Measurements from ENCODE around the gene ROR2.
"Not testable (repeated sequence)": the region's sequence is repeated elsewhere in the genome, so short reads cannot be mapped to it uniquely, and the experiment has no call there.

The ROR2 gene

DNA sequence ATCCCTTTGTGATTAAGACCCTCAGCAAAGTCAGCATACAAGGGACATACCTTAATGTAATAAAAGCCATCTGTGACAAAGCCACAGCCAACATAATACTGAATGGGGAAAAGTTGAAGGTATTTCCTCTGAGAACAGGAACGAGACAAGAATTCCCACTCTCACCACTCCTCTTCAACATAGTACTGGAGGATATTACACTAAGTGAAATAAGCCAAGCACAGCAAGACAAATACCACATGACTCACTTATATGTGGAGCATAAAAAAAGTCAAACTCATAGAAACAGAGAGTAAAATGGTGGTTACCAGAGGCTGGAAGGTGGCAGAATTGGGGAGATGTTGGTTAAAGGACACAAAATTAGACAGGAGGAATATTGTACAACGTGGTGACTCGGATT is 408.3 kb downstream of the ROR2 start:
- Mint-ChIP-seq H3K4me3 (no peak overlapping the region), H3K27me3 (ENCODE audit: low read depth) (peaks cover 22% of the 10 kb centered on the region), H3K36me3 (ENCODE audit: low read depth) (peaks cover 6% of the 10 kb centered on the region), H3K4me1 (ENCODE audit: low read depth) (peaks cover 11% of the 10 kb centered on the region), H3K9me3 (no peaks in the 10 kb centered on the region), H3K27ac (no peak overlapping the region)

DNA sequence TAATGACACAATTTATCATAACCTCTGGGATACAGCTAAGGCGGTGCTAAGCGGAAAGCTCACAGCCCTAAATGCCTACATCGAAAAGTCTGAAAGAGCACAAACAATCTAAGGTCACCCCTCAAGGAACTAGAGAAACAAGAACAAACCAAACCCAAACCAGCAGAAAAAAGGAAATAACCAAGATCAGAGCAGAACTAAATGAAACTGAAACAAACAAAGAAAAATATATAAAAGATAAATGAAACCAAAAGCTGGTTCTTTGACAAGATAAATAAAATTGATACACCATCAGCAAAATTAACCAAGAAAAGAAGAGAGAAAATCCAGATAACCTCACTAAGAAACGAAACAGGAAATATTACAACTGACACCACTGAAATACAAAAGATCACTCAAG is 409.5 kb downstream of the ROR2 start:
- H3K27me3 Mint-ChIP-seq (ENCODE audit: low read depth) = peaks cover 22% of the 10 kb centered on the region
- H3K4me1 Mint-ChIP-seq (ENCODE audit: low read depth) = peaks cover 11% of the 10 kb centered on the region
- H3K27ac Mint-ChIP-seq = peak overlapping the region; percentile 15
- peak overlapping the region; percentile 33 for H3K4me3 Mint-ChIP-seq
- H3K36me3 Mint-ChIP-seq (ENCODE audit: low read depth); H3K9me3 Mint-ChIP-seq: not testable (repeated sequence)

DNA sequence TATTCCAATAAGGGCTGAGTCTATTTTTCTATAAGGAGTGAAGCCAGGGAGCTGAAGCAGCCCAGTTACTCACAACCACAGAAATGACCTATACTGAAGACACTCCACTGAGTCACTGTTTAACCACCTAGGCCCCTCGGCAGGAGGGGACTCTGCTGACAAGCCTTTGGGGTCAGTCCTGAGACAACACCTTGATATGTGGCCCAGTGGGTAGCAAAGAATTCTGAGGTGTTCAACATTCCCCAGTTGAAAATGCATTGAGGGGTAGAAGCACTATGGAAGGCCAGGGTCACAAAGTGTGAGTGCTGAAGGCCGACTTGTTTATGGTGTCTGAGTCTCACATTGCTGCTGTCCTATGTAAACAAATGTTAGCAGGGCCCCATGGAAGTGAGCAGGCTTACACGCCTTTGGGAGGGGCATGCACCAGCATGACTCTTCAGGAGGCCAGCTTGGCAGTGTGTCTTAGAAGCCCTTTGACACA is 413.8 kb downstream of the ROR2 start:
- H3K36me3 Mint-ChIP-seq (ENCODE audit: low read depth) = peaks cover 6% of the 10 kb centered on the region
- H3K4me3 Mint-ChIP-seq = no peak overlapping the region
- H3K9me3 Mint-ChIP-seq = no peaks in the 10 kb centered on the region
- H3K4me1 Mint-ChIP-seq (ENCODE audit: low read depth) = peaks cover 11% of the 10 kb centered on the region
- H3K27me3 Mint-ChIP-seq (ENCODE audit: low read depth) = peaks cover 23% of the 10 kb centered on the region
- no peak overlapping the region for H3K27ac Mint-ChIP-seq

DNA sequence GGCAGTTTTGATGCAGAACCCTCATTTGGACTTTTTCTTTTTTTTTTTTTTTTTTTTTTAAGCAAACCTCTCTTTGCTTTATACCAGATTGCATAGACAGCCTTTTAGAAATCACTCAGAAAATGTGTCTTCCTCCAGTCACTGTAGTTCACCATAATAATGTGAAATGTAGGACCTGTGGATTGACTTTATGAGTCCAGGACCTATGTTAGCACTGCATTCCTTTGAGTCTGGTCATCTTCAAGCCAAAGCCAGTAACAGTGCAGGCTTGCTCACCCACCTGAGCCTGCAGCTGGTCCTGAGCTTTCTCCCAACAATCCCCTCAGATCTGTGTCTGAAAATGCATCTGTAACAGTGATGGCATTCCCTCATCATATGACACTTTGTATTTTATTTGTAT is 415.7 kb downstream of the ROR2 start:
- H3K9me3 Mint-ChIP-seq = no peaks in the 10 kb centered on the region
- peaks cover 24% of the 10 kb centered on the region for H3K27me3 Mint-ChIP-seq (ENCODE audit: low read depth)
- H3K4me1 Mint-ChIP-seq (ENCODE audit: low read depth) = no peaks in the 10 kb centered on the region
- no peak overlapping the region for H3K27ac Mint-ChIP-seq
- H3K4me3 Mint-ChIP-seq = no peak overlapping the region
- peaks cover 2% of the 10 kb centered on the region for H3K36me3 Mint-ChIP-seq (ENCODE audit: low read depth)

DNA sequence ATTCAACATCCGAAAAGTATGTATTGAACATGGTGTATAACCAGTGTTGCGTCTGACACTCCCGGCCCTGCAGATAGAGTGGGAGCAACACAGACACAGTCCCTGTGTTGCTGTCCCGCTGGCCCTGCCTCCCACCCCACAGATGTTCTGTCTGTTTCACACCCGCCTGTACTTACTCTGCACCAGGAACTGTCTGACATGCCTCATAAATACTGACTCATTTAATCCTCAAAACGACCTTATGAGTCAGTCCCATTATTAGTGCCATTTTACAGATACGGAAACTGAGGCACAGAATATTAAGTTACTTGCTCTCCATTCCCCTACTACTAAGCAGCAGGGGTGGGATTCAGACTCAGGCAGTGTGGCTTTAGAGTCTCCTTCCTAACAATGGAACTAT is 416.6 kb downstream of the ROR2 start:
- Mint-ChIP-seq H3K27ac (no peak overlapping the region), H3K36me3 (ENCODE audit: low read depth) (no peaks in the 10 kb centered on the region), H3K27me3 (ENCODE audit: low read depth) (peaks cover 27% of the 10 kb centered on the region), H3K4me3 (no peak overlapping the region), H3K9me3 (no peaks in the 10 kb centered on the region), H3K4me1 (ENCODE audit: low read depth) (no peaks in the 10 kb centered on the region)

DNA sequence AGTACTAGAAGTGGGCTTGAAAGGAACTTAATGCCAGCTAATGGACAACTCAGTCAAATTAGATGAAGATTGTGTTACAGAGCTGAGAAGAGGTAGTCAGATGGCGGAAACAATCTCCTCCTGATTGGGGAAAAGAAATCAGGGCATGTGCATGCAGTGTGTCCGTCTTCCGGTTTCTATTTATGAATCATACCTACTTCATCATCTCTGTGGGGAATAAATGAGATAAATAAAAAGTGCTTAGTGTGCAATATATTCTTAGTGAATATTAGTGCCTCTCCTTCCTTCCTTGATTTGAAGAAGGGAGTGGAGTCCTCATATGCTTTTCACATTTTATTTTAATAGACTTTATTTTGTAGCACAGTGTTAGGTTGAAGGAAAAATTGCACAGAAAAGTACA is 417.7 kb downstream of the ROR2 start:
- Mint-ChIP-seq H3K36me3 (ENCODE audit: low read depth) (no peaks in the 10 kb centered on the region), H3K27me3 (ENCODE audit: low read depth) (peaks cover 33% of the 10 kb centered on the region), H3K4me3 (no peak overlapping the region), H3K9me3 (no peaks in the 10 kb centered on the region), H3K4me1 (ENCODE audit: low read depth) (no peaks in the 10 kb centered on the region), H3K27ac (no peak overlapping the region)

DNA sequence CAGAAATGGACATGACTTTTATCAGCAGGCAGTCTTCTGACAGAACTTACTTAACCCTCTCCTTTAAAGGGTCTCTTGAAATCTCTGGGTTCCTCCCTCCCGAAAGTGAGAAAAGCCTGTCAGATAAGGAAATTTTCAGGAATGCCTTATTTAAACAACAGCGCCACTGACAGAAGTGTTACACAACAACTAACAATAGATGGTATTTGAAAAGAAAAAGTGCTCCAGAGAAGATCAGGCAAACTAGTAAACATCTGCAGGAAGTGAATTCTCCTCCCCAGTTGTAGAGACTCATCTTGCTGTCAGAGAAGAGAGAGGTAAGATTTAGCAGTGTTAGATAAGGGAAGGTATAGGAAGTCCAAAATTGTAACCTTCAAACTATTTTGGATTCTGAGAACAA is 419.2 kb downstream of the ROR2 start:
- Mint-ChIP-seq H3K4me1 (ENCODE audit: low read depth) (no peaks in the 10 kb centered on the region), H3K27me3 (ENCODE audit: low read depth) (peaks cover 35% of the 10 kb centered on the region), H3K36me3 (ENCODE audit: low read depth) (no peaks in the 10 kb centered on the region), H3K4me3 (no peak overlapping the region), H3K9me3 (no peaks in the 10 kb centered on the region), H3K27ac (no peak overlapping the region)

DNA sequence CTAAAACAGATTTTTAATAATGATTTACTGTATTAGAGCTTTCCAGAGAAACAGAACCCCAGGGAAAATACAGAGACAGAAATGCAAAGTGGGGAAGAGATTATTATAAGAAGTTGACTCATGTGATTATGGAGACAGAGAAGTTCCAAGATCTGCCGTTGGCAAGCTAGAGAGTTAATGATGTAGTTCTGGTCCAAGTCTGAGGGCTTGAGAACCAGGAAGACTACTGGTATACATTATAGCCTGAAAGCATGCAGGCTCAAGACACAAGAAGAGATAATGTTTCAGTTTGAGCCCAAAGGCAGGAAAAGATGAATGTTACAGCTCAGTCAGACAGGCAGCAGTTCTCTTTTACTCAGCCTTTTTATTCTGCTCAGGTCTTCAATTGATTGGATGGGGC is 427.5 kb downstream of the ROR2 start:
- Mint-ChIP-seq H3K36me3 (ENCODE audit: low read depth) (no peaks in the 10 kb centered on the region), H3K27ac (no peak overlapping the region), H3K4me3 (no peak overlapping the region), H3K9me3 (no peaks in the 10 kb centered on the region), H3K27me3 (ENCODE audit: low read depth) (peaks cover 44% of the 10 kb centered on the region), H3K4me1 (ENCODE audit: low read depth) (no peaks in the 10 kb centered on the region)

DNA sequence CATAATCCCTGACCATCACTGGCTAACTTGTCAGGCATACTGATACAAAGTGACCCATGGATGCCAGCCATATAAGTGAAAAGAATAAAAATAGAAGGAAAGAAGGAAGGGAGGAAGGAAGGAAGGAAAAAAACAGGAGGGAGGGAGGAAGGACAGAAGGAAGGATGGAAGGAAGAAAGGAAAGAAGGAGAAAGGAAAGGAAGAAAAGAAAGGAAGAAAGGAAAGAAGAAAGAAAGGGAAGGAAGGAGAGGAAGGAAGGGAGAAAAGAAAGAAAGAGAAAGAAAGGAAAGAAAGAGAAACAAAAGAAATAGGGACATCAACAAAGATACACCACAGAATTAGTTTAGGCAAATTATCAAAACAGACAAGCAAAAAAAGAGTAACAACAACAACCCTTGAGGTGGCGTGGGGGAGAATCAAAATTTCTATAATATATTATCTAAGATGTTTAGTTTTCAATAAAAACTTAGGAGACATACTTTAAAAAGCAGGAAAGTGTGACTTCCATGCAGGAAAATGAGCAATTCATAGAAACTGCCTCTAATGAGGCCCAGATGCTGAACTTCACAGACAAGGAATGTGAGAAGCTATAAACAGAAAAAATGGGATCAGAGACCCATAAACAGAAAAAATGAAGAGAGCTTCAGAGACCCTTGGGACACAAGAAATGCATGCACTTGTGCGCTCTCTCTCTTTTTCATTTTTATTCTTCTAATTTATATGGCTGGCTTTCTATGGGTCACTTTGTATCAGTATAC is 430.3 kb downstream of the ROR2 start:
- Mint-ChIP-seq H3K27me3 (ENCODE audit: low read depth) (peaks cover 30% of the 10 kb centered on the region), H3K9me3 (no peaks in the 10 kb centered on the region), H3K4me1 (ENCODE audit: low read depth) (no peaks in the 10 kb centered on the region), H3K4me3 (no peak overlapping the region), H3K27ac (no peak overlapping the region), H3K36me3 (ENCODE audit: low read depth) (no peaks in the 10 kb centered on the region)

DNA sequence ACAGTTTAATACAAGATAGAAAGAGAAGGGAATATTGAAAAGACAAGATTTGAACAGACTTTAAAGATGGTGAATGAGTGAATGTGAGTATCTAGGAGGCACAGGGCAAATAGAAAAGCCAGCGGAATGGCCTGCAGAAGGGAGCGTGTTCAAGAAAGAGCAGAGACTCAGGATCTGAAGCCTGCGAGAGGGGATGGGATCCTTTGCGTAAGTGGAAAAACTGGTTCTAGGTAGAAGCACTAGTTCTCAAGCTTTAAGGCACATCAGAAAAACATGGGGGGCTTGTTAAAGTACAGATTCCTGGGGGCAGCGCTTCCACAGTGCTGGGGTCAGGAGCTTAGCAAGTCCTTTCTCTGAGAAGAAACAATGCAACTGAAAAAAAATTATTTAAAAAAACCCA is 431.6 kb downstream of the ROR2 start:
- no peak overlapping the region for H3K27ac Mint-ChIP-seq

DNA sequence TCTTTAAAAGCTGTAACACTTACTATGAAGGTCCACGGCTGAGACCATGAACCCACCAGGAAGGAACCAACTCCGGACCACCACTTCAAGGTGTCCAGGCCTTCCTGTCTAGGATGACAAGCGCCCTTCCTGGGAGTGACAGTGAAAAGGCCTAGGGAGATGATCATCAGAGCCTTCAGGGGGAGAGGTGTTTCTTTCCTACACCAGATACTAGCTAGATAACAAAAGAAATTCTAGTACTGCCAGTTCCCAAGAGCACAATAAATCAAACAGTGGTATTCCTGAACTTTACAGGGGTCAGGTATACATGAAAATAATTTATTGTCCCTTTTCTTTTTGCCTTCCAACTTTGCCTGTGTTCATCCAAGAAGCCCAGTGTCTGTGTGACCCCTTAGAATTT is 432.2 kb downstream of the ROR2 start:
- no peaks in the 10 kb centered on the region for H3K4me1 Mint-ChIP-seq (ENCODE audit: low read depth)
- H3K36me3 Mint-ChIP-seq (ENCODE audit: low read depth) = no peaks in the 10 kb centered on the region
- H3K27me3 Mint-ChIP-seq (ENCODE audit: low read depth) = peaks cover 25% of the 10 kb centered on the region
- no peaks in the 10 kb centered on the region for H3K9me3 Mint-ChIP-seq
- H3K27ac Mint-ChIP-seq = no peak overlapping the region
- H3K4me3 Mint-ChIP-seq = no peak overlapping the region

More for the DNA sequence above, 431.6 kb downstream of the ROR2 start:
- H3K4me1 Mint-ChIP-seq (ENCODE audit: low read depth) = no peaks in the 10 kb centered on the region
- H3K4me3 Mint-ChIP-seq = no peak overlapping the region
- no peaks in the 10 kb centered on the region for H3K9me3 Mint-ChIP-seq
- H3K36me3 Mint-ChIP-seq (ENCODE audit: low read depth) = no peaks in the 10 kb centered on the region
- peaks cover 28% of the 10 kb centered on the region for H3K27me3 Mint-ChIP-seq (ENCODE audit: low read depth)

DNA sequence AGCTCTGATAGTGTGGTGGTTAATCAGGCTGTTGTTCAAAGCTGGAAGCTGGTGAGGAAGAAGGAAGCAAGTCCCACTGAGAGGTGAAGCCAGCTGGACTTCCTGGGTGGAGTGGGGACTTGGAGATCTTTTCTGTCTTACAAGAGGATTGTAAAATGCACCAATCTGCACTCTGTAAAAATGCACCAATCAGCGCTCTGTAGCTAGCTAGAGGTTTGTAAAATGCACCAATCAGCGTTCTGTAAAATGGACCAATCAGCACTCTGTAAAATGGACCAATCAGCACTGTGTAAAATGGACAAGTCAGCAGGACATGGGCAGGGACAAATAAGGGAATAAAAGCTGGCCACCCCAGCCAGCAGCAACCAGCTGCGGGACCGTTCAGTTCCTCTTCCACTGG is 432.7 kb downstream of the ROR2 start:
- H3K27me3 Mint-ChIP-seq (ENCODE audit: low read depth) = peaks cover 23% of the 10 kb centered on the region
- H3K4me1 Mint-ChIP-seq (ENCODE audit: low read depth); H3K9me3 Mint-ChIP-seq; H3K27ac Mint-ChIP-seq; H3K4me3 Mint-ChIP-seq; H3K36me3 Mint-ChIP-seq (ENCODE audit: low read depth): not testable (repeated sequence)

DNA sequence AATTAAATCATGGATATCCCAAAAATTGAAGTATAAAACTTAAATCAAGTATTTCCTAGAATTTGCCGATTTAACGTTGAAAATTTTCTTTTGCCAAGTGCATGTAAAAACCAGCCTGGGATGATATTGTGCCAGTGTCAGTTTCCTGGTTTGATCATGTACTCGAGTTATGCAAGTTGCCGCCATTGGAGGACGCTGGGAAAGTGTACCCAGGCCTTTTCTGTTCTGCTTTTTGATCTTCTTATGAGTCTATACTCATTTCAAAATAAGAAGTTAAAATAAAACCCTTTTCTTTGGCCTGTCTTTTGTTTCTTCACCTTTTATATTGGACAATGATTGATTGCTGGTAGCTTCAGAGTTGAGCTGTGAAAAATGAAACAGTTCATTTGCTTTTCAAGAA is 433.3 kb downstream of the ROR2 start:
- Mint-ChIP-seq H3K4me1 (ENCODE audit: low read depth) (no peaks in the 10 kb centered on the region), H3K4me3 (no peak overlapping the region), H3K27ac (no peak overlapping the region), H3K36me3 (ENCODE audit: low read depth) (no peaks in the 10 kb centered on the region), H3K9me3 (peaks cover 7% of the 10 kb centered on the region), H3K27me3 (ENCODE audit: low read depth) (peaks cover 18% of the 10 kb centered on the region)

DNA sequence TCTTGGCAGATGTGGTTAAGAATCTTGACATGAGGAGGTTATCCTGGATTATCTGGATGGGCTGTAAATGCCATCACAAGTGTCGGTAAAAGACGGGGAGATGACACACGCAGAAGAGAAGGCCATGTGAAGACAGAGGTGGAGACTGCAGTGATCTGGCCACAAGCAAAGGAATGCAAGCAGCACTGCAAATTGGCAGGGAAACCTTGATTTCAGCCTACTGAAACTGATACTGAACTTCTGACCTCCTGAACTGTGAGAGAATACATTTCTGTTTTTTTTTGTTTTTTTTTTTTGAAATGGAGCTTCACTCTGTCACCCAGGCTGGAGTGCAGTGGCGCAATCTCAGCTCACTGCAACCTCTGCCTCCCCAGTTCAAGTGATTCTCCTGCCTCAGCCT is 433.9 kb downstream of the ROR2 start:
- H3K9me3 Mint-ChIP-seq = peaks cover 10% of the 10 kb centered on the region
- H3K4me3 Mint-ChIP-seq = no peak overlapping the region
- H3K36me3 Mint-ChIP-seq (ENCODE audit: low read depth) = no peaks in the 10 kb centered on the region
- H3K27me3 Mint-ChIP-seq (ENCODE audit: low read depth) = peaks cover 16% of the 10 kb centered on the region
- no peak overlapping the region for H3K27ac Mint-ChIP-seq
- H3K4me1 Mint-ChIP-seq (ENCODE audit: low read depth) = no peaks in the 10 kb centered on the region

DNA sequence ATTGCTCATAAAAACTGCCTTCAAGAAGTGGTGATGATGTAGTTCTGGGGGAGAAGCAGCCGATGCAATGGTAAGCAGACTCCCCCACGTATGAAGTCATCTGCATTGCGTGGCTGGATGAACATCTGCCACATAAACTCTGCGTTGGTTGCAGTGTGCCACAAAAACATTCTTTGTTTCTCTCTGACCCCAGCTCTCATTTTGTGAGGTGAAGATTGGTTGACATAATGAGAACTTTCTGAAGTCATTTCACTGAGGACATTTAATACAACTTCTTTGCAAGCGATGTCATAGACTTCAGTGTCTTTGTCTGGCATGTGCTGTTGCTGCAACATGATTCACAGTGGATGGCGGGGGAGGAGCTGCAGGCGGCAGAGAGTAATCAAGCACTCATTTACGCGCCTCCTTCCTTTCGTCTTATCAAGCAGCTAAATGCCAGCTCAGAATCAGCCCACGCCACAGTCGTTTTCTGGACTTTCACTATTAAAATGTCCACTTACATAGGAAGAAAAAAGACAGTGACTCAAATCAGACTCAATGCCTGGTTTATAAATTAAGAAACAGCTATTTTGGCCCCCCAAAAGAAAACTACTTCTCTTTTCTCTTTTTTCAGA is 434.8 kb downstream of the ROR2 start:
- no peaks in the 10 kb centered on the region for H3K4me1 Mint-ChIP-seq (ENCODE audit: low read depth)
- peaks cover 10% of the 10 kb centered on the region for H3K9me3 Mint-ChIP-seq
- no peak overlapping the region for H3K27ac Mint-ChIP-seq
- no peak overlapping the region for H3K4me3 Mint-ChIP-seq
- no peaks in the 10 kb centered on the region for H3K36me3 Mint-ChIP-seq (ENCODE audit: low read depth)
- peaks cover 11% of the 10 kb centered on the region for H3K27me3 Mint-ChIP-seq (ENCODE audit: low read depth)
